Measurements from ENCODE around the gene TNFRSF12A.

Gene TNFRSF12A

GRCh38 chr16:3026609-3027488 is 6.7 kb downstream of the TNFRSF12A start:
- no peak for DNase-seq (ENCODE audit: low read depth in 3 of 3)

DNA sequence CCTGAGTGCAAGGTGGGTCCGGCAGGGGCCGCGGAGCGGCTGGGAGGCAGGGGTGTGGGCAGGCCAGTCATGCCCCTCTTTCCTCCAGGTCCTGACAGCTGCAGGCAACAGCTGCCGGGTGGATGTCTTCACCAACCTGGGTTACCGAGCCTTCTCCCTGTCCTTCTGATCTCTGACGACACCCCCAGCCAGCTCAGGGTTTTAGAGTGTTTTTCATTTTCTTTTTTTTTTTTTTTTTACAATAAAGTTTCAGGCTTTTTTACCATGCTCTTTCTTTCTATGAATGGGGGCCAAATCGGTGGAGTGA is 7.3 kb downstream of the TNFRSF12A start:
- no peak for DNase-seq (ENCODE audit: low read depth in 3 of 3)

DNA sequence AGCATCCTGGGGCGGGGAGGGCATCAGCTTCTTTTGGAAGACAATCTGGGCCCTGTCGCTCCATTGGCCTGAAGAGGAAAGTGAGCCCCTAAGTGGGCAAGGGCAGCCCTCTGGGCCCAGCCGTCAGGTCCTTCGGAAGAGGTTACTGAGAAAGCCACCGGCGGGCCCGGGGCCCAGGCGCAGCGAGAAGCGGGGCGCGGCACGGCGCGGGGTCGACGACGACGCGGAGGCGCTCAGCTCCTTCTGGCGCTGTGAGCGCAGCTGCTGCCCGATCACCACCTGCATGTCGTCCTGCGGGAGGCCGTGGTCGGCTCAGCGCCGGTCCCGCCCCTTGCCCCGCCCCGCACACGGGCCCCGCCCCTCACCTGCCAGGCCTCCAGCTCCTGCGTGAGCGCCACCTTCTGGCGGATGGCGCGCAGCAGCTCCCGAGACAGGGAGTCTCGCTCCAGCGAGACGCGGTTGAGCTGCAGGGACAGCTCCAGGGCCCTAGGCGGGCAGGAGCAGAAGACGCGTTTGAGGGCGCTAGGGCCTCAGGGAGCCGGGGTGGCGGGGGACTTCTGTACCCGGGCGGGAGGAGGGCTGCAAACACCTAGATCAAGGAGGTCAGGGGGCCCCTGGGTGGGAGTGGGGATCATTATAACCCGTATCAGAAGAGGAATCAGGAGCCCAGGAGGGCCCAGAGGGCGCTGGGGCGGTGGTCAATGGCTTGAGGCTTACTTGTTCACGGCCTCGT is 8.0 kb downstream of the TNFRSF12A start:
- DNase-seq (ENCODE audit: low read depth in 3 of 3), result peak; percentile 78 to 86 (median 80)

- DNase-seq (ENCODE audit: low read depth in 3 of 3), result no peak
Observed at GRCh38 chr16:3028716-3029319, 8.7 kb downstream of the TNFRSF12A start.

- no peak for DNase-seq (ENCODE audit: low read depth in 3 of 3)
Observed at GRCh38 chr16:3029491-3030221, 9.5 kb downstream of the TNFRSF12A start.

DNA sequence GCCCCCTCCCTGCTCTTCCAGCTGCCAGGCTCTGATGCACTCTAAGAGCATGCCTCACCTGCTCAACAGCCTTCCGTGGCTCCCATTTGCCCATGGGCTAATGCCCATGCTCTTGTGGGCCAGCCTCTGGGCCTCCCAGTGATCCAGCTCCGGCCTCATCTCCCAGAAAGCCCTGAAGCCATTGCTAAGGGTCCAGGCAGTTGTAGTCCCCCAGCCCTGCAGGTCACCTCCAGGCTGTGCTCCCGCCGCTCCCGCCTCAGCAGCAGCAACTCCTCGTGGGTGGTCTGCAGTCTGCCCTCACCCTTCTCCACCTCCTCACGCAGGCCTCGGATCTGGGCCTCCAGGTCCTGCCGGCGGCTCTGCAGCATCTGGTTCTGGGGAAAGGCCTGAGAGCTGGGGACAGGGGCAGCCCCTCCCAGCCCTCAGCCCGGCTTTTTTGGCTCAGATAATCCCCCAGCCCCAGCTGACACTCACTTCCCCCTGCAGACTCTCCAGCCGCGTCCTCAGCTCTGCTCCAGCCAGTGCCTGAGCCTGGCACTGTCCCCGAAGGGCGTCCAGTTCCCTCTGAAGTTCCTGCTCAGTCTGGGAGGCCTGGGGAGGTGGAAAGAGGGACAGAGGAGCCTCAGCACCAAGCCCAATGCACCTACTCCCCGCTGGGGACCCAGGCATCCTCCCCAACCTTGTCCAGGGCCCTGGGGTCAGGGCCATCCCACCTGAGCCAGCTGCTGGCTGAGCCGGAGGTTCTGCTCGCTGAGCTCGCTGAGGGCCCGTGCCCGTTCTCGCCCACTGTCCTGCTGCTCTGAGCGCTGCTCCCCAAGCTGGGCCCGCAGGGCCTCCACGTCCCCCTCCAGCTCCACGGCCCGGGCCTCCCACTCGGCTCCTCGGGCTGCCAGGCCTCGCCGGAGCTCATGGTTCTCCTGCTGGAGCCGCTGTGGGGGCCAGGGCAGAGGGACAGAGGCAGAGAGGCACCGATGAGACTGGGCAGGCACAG is 10.3 kb downstream of the TNFRSF12A start:
- DNase-seq (ENCODE audit: low read depth in 3 of 3), result no peak

DNA sequence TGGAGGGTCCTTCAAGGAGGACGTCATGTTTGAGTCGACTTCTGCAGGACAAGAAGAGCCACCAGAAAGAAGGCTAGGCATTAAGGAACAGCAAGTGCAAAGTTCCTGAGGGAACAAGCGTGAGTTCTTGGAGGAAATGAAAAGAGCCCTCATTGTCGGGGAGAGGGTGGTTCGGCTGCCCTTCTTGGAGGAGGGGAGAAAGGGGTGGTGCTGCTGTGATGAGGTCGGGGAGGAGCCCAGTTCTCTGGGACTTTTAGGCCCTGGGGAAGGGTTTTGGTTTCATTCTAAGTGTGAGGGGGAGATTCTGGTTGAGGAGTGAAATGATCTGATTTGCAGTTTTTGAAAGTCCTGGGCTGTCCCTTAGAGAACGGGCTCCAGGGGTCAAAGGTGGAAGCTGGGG is 12.5 kb downstream of the TNFRSF12A start:
- no peak for DNase-seq (ENCODE audit: low read depth in 3 of 3)

- no peak for DNase-seq (ENCODE audit: low read depth in 3 of 3)
Observed at GRCh38 chr16:3035289-3035971, 15.3 kb downstream of the TNFRSF12A start.

- DNase-seq (ENCODE audit: low read depth in 3 of 3), result no peak
Observed at GRCh38 chr16:3035972-3036725, 16.0 kb downstream of the TNFRSF12A start.

DNA sequence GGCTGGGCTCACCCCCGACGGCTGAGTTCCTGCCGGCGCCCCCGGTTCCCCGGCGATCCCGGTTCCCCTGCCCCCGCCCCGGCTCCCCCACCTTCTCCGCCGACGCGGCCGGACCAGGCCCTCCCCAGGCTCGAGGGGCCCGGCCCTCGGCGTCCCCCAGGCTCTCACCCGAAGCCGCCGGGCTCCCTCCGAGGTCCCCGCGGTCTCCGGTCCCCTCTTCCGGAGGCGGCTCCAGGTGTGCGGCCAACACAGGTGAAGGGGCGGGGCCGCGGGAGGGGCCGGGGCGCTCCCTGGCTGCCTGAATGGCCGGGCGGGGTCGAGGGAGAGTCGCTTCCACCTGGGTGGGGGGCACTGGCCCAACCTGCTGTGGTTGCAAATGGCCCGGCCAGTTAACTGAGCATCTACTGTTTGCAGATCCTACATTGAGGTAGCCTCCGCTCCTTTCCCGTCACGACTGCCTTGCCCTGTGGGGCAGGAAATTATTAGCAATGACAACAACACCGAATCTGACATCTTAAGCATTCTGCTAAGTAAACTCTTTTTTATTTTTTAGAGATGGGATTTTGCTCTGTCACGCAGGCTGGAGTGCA is 16.7 kb downstream of the TNFRSF12A start, which contains the start of gene BICDL2:
Gene BICDL2, minus strand, starts transcription at position 219 of the 590 bp plus-strand sequence. CDS start 1,448 bp downstream, outside the sequence.
- DNase-seq (ENCODE audit: low read depth in 3 of 3), result no peak

DNA sequence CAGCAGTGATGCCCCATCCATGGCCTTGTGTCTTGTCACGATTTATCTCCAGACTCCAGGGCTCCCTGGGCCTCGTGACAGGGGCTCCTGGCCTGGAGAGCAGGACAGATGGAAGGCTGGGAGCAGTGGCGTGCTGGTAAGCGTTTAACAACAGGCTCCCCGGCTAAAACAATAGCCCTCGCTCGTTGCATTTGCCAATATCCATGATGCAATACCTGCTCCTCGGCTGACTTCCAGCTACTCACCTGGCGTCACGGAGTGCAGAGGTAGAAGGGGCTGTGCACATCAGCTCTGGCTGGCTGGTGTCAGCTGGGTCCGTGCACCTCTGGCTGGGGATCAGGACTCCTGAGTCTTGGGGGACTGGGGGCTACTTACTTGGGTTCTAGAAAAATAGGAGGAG is 18.1 kb downstream of the TNFRSF12A start:
- no peak for DNase-seq (ENCODE audit: low read depth in 3 of 3)

DNA sequence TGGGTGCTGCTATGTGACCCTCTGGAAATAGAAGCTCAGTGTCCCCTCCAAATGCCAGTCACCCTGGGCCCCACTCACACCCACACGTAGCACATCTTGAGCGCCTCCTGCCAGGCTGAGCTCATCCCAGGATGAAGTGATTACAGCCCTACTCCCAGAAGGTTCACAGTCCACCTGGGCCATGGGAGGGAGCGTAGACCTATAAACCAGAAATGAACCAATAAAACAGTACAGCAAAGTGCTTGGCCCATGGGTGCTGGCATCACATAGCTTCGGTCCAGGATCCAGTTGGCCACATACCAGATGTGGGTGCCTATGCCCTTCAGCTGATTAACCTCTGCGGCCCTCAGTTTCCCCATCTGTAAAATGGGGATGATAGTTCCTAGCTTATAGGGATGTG is 18.7 kb downstream of the TNFRSF12A start:
- no peak for DNase-seq (ENCODE audit: low read depth in 3 of 3)

DNA sequence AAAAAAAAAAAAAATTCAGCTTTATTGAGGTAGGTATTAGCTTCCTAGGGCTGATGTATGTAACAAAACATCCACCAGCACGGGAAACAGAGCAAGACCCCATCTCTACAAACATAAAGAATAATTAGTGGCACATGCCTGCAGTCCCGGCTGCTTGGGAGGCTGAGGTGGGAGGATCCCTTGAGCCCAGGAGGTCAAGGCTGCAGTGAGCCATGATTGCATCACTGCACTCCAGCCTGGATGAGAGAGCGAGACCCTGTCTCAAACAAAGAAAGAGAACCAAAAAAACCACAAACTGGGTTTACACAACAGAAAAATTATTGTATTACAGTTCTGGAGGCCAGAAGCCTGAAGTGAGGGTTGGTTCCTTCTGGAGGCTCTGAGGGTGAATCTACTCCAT is 22.2 kb downstream of the TNFRSF12A start:
- DNase-seq (ENCODE audit: low read depth in 3 of 3), result no peak

- DNase-seq (ENCODE audit: low read depth in 3 of 3), result no peak
Observed at GRCh38 chr16:3044708-3045107, 24.5 kb downstream of the TNFRSF12A start.

GRCh38 chr16:3045758-3046640 is 25.8 kb downstream of the TNFRSF12A start, which contains the start of gene MMP25:
MMP25 (plus strand) TSS chr16:3046561; CDS start chr16:3046918, 357 bp downstream.
- no peak for DNase-seq (ENCODE audit: low read depth in 3 of 3)

GRCh38 chr16:3046641-3047386 is 26.6 kb downstream of the TNFRSF12A start:
- no peak for DNase-seq (ENCODE audit: low read depth in 3 of 3)

DNA sequence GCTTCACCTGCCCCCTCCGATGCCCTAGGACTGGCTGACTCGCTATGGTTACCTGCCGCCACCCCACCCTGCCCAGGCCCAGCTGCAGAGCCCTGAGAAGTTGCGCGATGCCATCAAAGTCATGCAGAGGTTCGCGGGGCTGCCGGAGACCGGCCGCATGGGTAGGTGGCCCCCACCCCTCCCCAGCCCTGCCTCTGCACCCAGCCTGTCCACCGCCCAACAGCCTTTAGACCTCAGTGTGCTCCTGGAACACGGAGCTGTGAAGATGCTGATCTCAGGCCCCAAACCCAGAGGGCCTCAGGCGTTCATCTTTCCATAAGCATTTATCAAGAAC is 27.2 kb downstream of the TNFRSF12A start:
- no peak for DNase-seq (ENCODE audit: low read depth in 3 of 3)
